Stimulated activated CD4-positive, alpha-beta T cell treated with anti-CD3 and anti-CD28 coated beads, Interleukin-4, amount 100 ng/mL, for 24 hours (primary cell): ENCODE measurements around the gene PMEPA1.
A peak's percentile ranks its signal among the peaks of the same experiment; 100 is the strongest.

ENCODE experiments used
- DNase-seq: peaks from one replicate; pipeline ENCODE4 v3.0.0-alpha.2; 2020

The PMEPA1 gene

DNA sequence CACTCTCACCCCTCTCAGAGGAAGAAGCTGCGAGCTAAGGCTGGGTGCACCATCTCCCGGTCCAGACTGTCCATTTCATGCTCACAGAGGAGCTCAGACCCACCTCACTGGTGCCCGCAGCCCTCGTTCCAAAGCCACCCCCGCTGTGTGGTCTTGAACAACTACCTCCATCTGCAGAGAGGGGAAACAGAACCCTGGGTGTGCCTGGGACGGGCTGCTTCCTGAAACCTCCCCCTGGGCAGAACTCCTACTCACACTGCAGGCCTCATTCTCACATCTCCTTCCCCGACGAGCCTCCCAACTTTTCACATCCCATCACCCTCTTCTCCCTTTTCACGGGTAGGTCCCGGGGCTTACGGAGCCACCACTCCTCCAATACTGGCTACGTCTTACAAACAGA, 18.1 kb downstream of the PMEPA1 start:
- DNase-seq, result no peak

GRCh38 chr20:57690525-57690924, 19.3 kb downstream of the PMEPA1 start:
- DNase-seq, result no peak

GRCh38 chr20:57689745-57690481, 19.9 kb downstream of the PMEPA1 start:
- no peak for DNase-seq

GRCh38 chr20:57688864-57689263, 21.0 kb downstream of the PMEPA1 start:
- no peak for DNase-seq

DNA sequence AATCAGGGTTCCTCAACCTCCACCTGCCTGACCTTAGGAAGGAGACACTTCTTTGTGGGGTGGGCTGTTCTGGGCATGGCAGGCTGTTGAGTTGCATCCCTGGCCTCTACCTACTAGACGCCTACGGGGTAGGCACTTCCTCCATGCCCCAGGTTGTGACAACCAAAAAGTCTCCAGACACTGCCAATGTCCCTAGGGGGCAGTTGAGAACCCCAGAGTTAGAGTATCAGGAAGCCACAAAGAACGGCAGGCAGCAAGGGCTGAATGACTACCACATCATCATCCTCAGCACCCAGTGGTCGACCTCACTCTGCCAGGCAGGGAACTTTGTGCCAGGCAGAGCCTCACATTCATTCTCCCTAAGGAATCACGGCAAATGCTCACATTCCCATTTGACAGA, 21.5 kb downstream of the PMEPA1 start:
- DNase-seq, result no peak

GRCh38 chr20:57686931-57687652, 22.7 kb downstream of the PMEPA1 start:
- DNase-seq, result no peak

GRCh38 chr20:57685146-57685758, 24.6 kb downstream of the PMEPA1 start:
- DNase-seq, result no peak

GRCh38 chr20:57684808-57685140, 25.0 kb downstream of the PMEPA1 start:
- DNase-seq, result no peak

GRCh38 chr20:57683881-57684807, 25.7 kb downstream of the PMEPA1 start:
- DNase-seq, result no peak

GRCh38 chr20:57683287-57683686, 26.5 kb downstream of the PMEPA1 start:
- no peak for DNase-seq

GRCh38 chr20:57682184-57683101, 27.4 kb downstream of the PMEPA1 start:
- DNase-seq, result no peak

DNA sequence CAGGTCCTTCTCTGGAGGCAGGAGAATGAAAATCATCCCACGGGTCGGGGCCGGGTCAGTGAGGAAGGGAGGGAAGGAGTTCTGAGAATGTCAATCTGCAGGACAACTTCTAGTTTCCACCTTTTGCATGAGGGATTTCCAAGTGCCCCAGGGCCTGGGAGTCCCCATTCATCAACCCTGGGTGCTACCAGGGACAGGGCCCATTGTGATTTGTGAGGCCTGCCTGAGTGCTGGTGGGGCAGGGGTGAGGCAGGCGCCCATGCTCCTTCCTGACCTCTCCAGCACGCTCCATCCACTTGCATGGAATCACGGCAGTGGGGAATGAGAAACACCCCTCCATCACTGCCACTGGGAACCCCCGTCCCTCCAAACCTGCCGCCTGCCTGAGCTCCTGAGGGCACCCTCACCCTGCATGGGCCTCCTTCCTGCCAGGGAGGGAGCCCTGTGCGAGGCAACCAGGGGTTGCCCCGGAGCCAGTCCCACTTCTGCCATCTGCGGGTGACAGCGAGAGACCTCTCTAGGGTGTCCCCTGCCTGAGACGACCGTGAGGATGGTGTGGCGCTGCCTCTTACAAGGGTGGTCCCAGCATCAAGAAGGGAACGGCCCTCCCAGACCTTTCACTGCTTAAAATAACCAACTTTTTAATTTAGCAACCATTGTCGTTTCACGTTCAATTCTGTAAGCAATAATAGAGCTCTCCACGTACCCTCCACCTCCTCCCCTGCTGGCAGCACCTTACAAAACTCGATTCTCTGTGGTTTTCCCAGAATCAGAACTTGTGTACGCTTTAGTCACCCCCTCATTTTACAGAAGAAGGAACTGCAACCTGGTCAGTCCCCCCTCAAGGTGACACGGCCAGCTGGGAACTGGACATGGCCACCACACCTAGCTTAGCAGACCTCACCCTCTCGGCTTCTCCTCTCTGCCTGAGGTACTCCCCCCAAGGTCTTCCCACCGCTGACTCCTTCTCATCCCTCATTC, 28.6 kb downstream of the PMEPA1 start:
- peak; percentile 11 for DNase-seq

GRCh38 chr20:57680131-57680716, 29.6 kb downstream of the PMEPA1 start:
- no peak for DNase-seq

- DNase-seq, result no peak
These were observed 30.7 kb downstream of the PMEPA1 start for GRCh38 chr20:57679113-57679512.

GRCh38 chr20:57678340-57678739, 31.5 kb downstream of the PMEPA1 start:
- no peak for DNase-seq

DNA sequence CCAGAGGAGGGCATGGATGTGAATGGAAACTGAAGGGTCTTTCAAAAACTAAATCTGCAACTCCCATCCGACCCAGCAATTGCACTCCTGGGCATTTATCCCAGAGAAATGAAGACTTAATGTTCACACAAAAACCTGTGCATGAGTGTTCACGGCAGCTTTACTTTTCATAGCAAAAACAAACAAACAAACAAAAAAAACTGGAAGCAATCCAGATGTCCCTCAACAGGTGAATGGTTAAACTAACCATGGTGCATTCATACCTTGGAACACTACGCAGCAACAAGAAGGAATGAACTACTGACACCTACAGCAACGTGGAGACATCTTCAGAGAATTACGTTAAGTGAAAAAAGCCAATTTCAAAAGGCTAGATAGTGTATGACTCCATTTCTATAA, 32.2 kb downstream of the PMEPA1 start:
- no peak for DNase-seq

DNA sequence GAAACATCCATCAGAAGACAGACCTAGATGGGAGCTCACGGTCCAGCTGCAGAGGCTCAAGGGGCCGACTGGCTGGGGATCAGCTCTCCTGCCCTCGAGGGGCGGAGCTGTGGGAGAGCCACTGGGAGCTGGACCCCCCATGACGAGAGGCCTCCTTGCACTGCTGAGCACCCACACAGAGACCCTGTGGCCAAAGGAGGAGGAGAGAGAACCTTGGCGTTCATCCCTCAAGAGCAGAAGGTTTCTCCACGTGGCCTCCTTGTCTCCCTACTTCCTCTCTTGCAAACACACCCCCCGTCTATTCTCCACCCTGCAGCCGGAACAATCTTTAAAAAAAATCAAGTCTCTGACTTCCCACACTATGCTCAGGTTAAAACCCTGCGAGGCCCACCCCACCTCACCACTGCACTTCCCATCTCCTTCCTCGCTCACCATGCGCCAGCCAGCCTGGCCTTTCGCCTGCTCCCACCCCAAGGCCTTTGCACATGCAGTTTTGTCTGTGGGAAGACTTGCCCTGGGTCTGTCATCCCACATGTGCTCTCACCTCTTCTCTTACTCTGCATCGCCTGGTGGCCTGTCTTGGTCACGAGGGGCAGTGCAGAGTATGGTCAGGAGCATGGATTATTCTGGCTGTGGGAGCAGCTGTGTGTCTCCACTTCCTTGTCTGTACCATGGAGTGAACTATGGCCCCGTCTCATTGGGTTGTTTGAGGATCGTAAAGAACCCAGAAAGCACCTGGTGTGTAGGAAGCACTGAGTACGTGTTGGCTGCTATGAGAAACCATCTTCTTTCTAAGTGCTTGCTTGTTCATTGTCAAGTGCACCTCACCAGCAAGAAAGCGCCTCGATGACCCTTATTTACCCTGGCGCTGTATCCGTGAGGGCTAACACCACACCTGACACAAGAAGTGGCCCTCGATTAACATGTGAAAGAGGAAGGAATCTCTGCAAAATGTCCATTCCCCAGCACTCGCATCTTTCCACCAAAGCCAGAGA, 32.9 kb downstream of the PMEPA1 start:
- no peak for DNase-seq

GRCh38 chr20:57675773-57676172, 34.0 kb downstream of the PMEPA1 start:
- DNase-seq, result no peak
